ENCODE measurements around the gene LAPTM5. TPM values are rescaled to one million over a fixed set of nuclear protein-coding genes. Genes with fewer than 3 reads are reported as not detected.
"Not testable (repeated sequence)": the region's sequence is repeated elsewhere in the genome, so short reads cannot be mapped to it uniquely, and the experiment has no call there.

LAPTM5 gene
- total and polyA plus RNA-seq, 4 donors: 58.7 to 653 (median 271) TPM

DNA sequence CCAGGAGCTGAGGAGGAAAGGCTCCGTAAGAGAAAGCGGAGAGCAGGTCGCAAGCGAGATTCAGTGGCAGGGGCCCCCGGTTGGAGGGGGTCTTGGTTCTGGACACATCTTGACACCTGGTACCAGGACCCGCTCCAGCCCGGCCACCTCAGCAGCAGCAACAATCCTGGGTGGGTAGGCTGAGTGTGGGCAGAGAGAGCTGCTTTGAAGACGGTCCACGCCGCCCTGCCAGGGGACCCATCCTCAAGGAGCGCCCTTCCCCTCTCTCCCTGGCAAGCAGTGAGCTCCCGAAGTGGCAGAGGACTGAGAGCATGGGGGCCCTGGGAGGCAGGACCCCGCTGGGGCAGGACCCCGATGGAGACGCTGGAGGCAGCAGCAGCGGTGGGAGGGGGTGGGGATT is 35.6 kb upstream of the LAPTM5 start:
- TF ChIP-seq CTCF (IDR thresholded peaks at IDR 0.05; ENCODE audit: control extremely low read depth, extremely low read depth): no peak
- H3K36me3 ChIP-seq (ENCODE audit: control insufficient read depth in 4 of 4, insufficient read depth in 4 of 4, low read length in 4 of 4): no peaks in the 10 kb centered on the region
- H3K9me3 ChIP-seq (ENCODE audit: control insufficient read depth in 4 of 4, insufficient read depth in 3 of 4, low read length in 3 of 4): no peaks in the 10 kb centered on the region
- no peaks in the 10 kb centered on the region for H3K27me3 ChIP-seq (ENCODE audit: control insufficient read depth in 3 of 3, insufficient read depth in 3 of 3, low read length in 2 of 3)
- H3K4me1 ChIP-seq (ENCODE audit: control insufficient read depth in 5 of 5, insufficient read depth in 5 of 5, low read length in 5 of 5): peaks cover 0 to 4% (median 0%) of the 10 kb centered on the region in 5 donors
- no peak overlapping the region for H3K4me3 ChIP-seq
- no peak overlapping the region for H3K27ac ChIP-seq (ENCODE audit: low read depth in 1 of 2, low read length in 1 of 2)
- 80 to 90% methylated on average over 15 to 16 of the region's 16 CpGs for WGBS, 2 donors
- ATAC-seq (ENCODE audit: insufficient read depth, low FRiP score): no peak
- no peak for DNase-seq
- no peak overlapping the region for H3K9ac ChIP-seq (ENCODE audit: insufficient read depth in 1 of 2, low read length in 2 of 2)

DNA sequence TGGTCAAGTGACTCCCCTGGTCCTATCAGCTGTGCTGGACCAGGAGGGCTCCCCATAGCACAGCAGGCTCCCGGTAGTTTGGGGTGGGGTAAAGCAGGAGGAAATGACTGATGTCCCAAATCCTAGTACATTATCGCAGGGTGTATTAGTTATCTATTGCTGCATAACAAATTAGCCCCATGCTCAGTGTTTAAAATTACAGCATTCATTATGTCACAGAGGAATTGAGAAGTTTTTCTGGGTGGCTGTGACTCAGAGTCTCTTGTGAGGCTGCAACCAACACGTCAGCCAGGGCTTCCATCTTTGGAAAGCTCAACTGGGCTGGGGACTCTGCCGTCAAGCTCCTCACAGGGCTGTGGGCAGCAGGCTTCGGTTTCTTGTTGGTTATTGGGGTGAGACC is 34.3 kb upstream of the LAPTM5 start:
- H3K4me1 ChIP-seq (ENCODE audit: control insufficient read depth in 5 of 5, insufficient read depth in 5 of 5, low read length in 5 of 5): no peaks in the 10 kb centered on the region
- 84 to 90% methylated on average over 5 of the region's 5 CpGs for WGBS, 2 donors
- H3K27ac ChIP-seq (ENCODE audit: low read depth in 1 of 2, low read length in 1 of 2): no peak overlapping the region
- H3K4me3 ChIP-seq: no peak overlapping the region
- H3K9me3 ChIP-seq (ENCODE audit: control insufficient read depth in 4 of 4, insufficient read depth in 3 of 4, low read length in 3 of 4): no peaks in the 10 kb centered on the region
- TF ChIP-seq CTCF (IDR thresholded peaks at IDR 0.05; ENCODE audit: control extremely low read depth, extremely low read depth): no peak
- no peaks in the 10 kb centered on the region for H3K36me3 ChIP-seq (ENCODE audit: control insufficient read depth in 4 of 4, insufficient read depth in 4 of 4, low read length in 4 of 4)
- H3K9ac ChIP-seq (ENCODE audit: insufficient read depth in 1 of 2, low read length in 2 of 2): no peak overlapping the region
- H3K27me3 ChIP-seq (ENCODE audit: control insufficient read depth in 3 of 3, insufficient read depth in 3 of 3, low read length in 2 of 3): no peaks in the 10 kb centered on the region
- ATAC-seq (ENCODE audit: insufficient read depth, low FRiP score): no peak
- no peak for DNase-seq

- 35 to 54% methylated on average over 5 of the region's 5 CpGs for WGBS, 2 donors
- H3K27me3 ChIP-seq (ENCODE audit: control insufficient read depth in 3 of 3, insufficient read depth in 3 of 3, low read length in 2 of 3): no peaks in the 10 kb centered on the region
- no peak for TF ChIP-seq CTCF (IDR thresholded peaks at IDR 0.05; ENCODE audit: control extremely low read depth, extremely low read depth)
- H3K4me1 ChIP-seq (ENCODE audit: control insufficient read depth in 5 of 5, insufficient read depth in 5 of 5, low read length in 5 of 5): no peaks in the 10 kb centered on the region
- ATAC-seq (ENCODE audit: insufficient read depth, low FRiP score): no peak
- H3K9me3 ChIP-seq (ENCODE audit: control insufficient read depth in 4 of 4, insufficient read depth in 3 of 4, low read length in 3 of 4): no peaks in the 10 kb centered on the region
- H3K9ac ChIP-seq (ENCODE audit: insufficient read depth in 1 of 2, low read length in 2 of 2): no peak overlapping the region
- H3K36me3 ChIP-seq (ENCODE audit: control insufficient read depth in 4 of 4, insufficient read depth in 4 of 4, low read length in 4 of 4): no peaks in the 10 kb centered on the region
- H3K4me3 ChIP-seq: no peak overlapping the region
- no peak for DNase-seq
- no peak overlapping the region for H3K27ac ChIP-seq (ENCODE audit: low read depth in 1 of 2, low read length in 1 of 2)
Measured at GRCh38 chr1:30790850-30791778, 33.5 kb upstream of the LAPTM5 start.

- not testable (repeated sequence) for ATAC-seq (ENCODE audit: insufficient read depth, low FRiP score); H3K36me3 ChIP-seq (ENCODE audit: control insufficient read depth in 4 of 4, insufficient read depth in 4 of 4, low read length in 4 of 4); H3K27me3 ChIP-seq (ENCODE audit: control insufficient read depth in 3 of 3, insufficient read depth in 3 of 3, low read length in 2 of 3); DNase-seq; H3K4me1 ChIP-seq (ENCODE audit: control insufficient read depth in 5 of 5, insufficient read depth in 5 of 5, low read length in 5 of 5); H3K9me3 ChIP-seq (ENCODE audit: control insufficient read depth in 4 of 4, insufficient read depth in 3 of 4, low read length in 3 of 4); H3K27ac ChIP-seq (ENCODE audit: low read depth in 1 of 2, low read length in 1 of 2); H3K4me3 ChIP-seq; H3K9ac ChIP-seq (ENCODE audit: insufficient read depth in 1 of 2, low read length in 2 of 2)
- WGBS, 2 donors: 91 to 98% methylated on average over 5 of the region's 5 CpGs
Measured at GRCh38 chr1:30790256-30790525, 32.6 kb upstream of the LAPTM5 start.

Data from lung (tissue), 12 donors.